RWPE1 (cell line): ENCODE results near the gene GSG1L.

Source experiments
- CTCF ChIA-PET: fragments of 350-600 bp; sonication (Branson Sonifier 250); formaldehyde crosslinking; extraction: SDS; loops from one replicate; lab custom pipeline; 2021; lab: Yijun Ruan, JAX
- POLR2A ChIA-PET: fragments of 400-600 bp; formaldehyde crosslinking; extraction: SDS; loops from one replicate; lab custom pipeline; 2020; ENCODE audit warnings: antibody characterized with exemption; ENCODE audit not compliant: low non-redundant PET; lab: Yijun Ruan, JAX
- DNase-seq: peaks from one replicate; pipeline ENCODE4 v3.0.0; 2012; ENCODE audit warnings: low spot score
- H3K27ac ChIP-seq: fragments of 450-650 bp; 2 replicates; pipeline ENCODE4 v1.5.1; 2017
- CTCF ChIP-seq: fragments of 450-650 bp; conservative IDR thresholded peaks from 2 replicates; pipeline ENCODE4 v1.5.1; 2017; ENCODE audit warnings: low read depth, mild to moderate bottlenecking

Gene GSG1L

DNA sequence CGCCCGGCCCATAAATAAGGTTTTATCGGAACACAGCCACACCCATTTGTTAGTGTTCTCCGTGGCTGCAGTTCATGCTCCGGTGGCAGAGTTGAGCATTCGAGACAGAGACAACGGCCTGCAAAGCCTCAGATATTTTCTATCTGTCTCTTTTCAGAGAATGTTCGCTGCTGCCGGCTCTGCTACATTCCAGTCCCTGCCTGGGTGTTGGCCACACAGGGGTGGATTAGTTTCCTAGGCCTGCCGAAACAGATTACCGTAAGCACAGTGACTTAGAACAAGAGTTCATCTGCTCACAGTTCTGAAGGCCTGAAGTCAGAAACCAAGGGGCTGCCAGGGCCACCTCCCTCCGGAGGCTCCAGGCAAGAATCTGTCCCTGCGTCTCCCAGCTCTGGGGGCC lies 19.1 kb upstream of the GSG1L start:
- ChIA-PET CTCF (no interaction called here), POLR2A (no interaction called here)
- DNase-seq, result no peak
- peak overlapping the region; percentile 26; the same call in 1 of the 2 replicates for H3K27ac ChIP-seq
- no peak for TF ChIP-seq CTCF

DNA sequence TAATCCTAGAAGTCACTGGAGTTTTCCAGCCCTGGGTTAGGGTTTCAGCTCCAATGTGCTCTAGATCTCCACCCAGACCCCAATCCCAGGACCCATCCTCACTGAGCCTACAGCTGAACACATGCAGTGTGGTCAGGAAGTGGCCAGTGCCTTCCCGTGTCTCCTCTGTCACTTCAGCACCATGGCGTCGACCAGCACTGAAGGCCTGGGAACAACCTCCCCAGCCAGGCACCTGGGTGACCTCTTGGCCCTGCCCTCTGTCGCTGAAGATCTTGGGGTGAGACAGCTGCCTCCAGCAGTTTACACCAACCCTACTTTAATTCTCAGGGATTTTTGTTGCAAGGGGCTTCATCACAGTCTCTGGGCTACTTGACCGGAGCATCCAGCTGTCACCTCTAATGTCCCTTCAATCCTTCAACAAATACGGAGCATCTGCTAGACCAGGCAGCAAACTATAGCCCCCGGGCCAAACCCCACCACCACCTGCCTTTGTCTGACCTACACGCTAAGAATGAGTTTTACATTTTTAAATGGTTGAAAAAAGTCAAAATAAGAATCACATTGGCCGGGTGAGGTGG lies 18.0 kb upstream of the GSG1L start:
- no peak for TF ChIP-seq CTCF
- POLR2A ChIA-PET, result no interaction called here
- CTCF ChIA-PET, result interaction anchor here (0.9 kb wide), 1 partner anchor 11 kb away, joined by 4 read pairs; no protein-coding TSS in a partner anchor
- no peak for DNase-seq
- H3K27ac ChIP-seq, result no peak overlapping the region

DNA sequence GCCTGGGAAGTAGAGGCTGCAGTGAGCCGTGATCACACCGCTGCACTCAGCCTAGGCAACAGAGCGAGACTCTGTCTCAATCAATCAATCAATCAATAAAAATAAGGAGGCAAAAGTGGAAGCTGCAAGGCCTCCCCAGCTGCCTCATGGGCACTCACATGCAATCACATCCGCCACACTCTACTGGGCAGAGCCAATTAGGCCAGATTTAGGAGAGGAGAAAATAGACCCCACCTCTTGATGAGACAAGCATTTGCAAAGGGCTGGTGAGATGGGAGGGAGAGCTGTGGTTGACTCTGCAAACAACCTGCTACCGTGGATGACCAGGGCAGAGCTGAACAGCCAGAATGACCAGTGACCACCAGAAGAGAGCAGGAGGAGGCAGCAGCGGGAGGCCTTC lies 14.7 kb upstream of the GSG1L start:
- DNase-seq, result no peak
- CTCF ChIA-PET, result interaction anchor here (0.7 kb wide), 1 partner anchor 303 kb away, joined by 3 read pairs; no protein-coding TSS in a partner anchor
- POLR2A ChIA-PET, result no interaction called here
- no peak for TF ChIP-seq CTCF
- no peak overlapping the region for H3K27ac ChIP-seq

DNA sequence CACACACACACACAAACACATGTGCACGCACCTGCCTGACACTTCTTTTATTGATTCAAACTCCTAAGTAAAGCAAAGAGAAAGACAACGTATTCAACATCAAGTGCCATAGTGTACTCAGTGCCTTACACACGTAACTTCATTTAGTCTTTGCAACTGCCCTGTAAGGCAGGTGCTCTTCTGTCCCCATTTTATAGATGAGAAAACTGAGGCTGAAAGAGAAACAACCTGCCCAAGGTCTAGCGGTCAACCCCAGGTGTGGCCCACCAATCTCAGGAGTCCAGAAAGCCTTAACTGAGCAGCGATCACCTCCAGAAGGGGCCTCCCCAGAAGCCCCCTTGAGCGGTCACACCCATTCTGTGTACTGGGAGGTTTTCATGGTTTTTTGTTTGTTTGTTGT lies 10.3 kb upstream of the GSG1L start:
- no peak for DNase-seq
- ChIA-PET POLR2A (no interaction called here), CTCF (no interaction called here)
- no peak for TF ChIP-seq CTCF
- H3K27ac ChIP-seq, result no peak overlapping the region

DNA sequence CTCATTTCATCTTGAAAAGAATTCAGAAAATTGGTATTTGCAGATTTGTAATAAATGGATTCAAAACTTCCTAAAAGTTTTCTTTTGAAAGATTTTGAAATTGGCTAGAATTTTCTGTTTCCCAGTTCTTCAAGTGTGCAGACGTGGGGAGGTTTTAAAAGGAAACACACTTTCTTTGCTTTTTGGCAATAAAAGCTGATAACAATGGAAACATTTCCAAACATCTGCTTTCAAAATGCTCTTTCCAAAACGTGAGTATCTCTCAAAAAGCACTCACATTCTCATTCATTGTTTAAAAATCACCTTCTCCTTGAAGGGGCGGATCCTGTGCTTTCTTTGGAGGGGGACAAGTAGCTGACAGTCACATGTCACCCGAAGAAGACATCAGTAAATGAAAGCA lies 8.6 kb upstream of the GSG1L start:
- POLR2A ChIA-PET, result no interaction called here
- DNase-seq, result no peak
- TF ChIP-seq CTCF, result no peak
- CTCF ChIA-PET, result interaction anchor here (0.6 to 1.2 kb wide), 2 partner anchors 17 to 297 kb away, joined by 3 read pairs; no protein-coding TSS in a partner anchor
- H3K27ac ChIP-seq, result no peak overlapping the region

- no peak for TF ChIP-seq CTCF
- ChIA-PET CTCF (interaction anchor here (0.6 to 1.8 kb wide), 21 partner anchors 8 to 1078 kb away, joined by 3 to 10 read pairs (median 4); no protein-coding TSS in a partner anchor), POLR2A (no interaction called here)
- DNase-seq, result no peak
- no peak overlapping the region for H3K27ac ChIP-seq
Measured at GRCh38 chr16:28069971-28070794, 6.7 kb upstream of the GSG1L start.
